Spinal cord (tissue), 10 donors: ENCODE data around the gene TAX1BP3. TPM values are rescaled to one million over a fixed set of nuclear protein-coding genes. Genes with fewer than 3 reads are reported as not detected.

Source experiments
- DNase-seq, 6 donors: peaks; one replicate each; pipeline versions ENCODE4 v3.0.0 to v3.0.0-alpha.2; 2013 to 2015; ENCODE audit warnings: low spot score in 6 of 6, low read depth in 4 of 6
- H3K27ac ChIP-seq: one replicate; pipeline ENCODE4 v1.5.1; 2013; ENCODE audit warnings: low read depth, low read length, control low read depth
- H3K27me3 ChIP-seq: one replicate; pipeline ENCODE4 v1.6.1; 2013; ENCODE audit warnings: low read length; ENCODE audit not compliant: control insufficient read depth, insufficient read depth
- H3K36me3 ChIP-seq: one replicate; pipeline ENCODE4 v1.6.1; 2013; ENCODE audit warnings: low read length; ENCODE audit not compliant: control insufficient read depth, insufficient read depth
- H3K4me1 ChIP-seq: one replicate; pipeline ENCODE4 v1.6.1; 2013; ENCODE audit warnings: low read length; ENCODE audit not compliant: control insufficient read depth, insufficient read depth
- H3K4me3 ChIP-seq: one replicate; pipeline ENCODE4 v1.5.1; 2013; ENCODE audit warnings: low read depth, low read length, control low read depth
- H3K9me3 ChIP-seq: one replicate; pipeline ENCODE4 v1.6.1; 2013; ENCODE audit warnings: low read length; ENCODE audit not compliant: control insufficient read depth, insufficient read depth
- WGBS: methylation state at CpG from one replicate; pipeline ENCODE4 v1.1.5; 2013; ENCODE audit warnings: missing lambda C conversion rate; ENCODE audit not compliant: insufficient coverage; 5-methylcytosine and 5-hydroxymethylcytosine counted together
- polyA plus RNA-seq, 2 donors: library from polyadenylated mRNA; unstranded; fragments of 120-200 nt; gene quantifications; one replicate each; pipeline ENCODE4 v1.2.1, GENCODE V29; 2013; ENCODE audit not compliant: insufficient read length in 2 of 2
- total RNA-seq, 2 donors: library from RNA; depleted of rRNA in 1 of 2; stranded (reverse); fragments of 120-200 nt in 1 of 2; fragments of >200 nt in 1 of 2; gene quantifications; one replicate each; pipeline versions ENCODE4 v1.2.3 to v1.2.4, GENCODE V29; 2013 to 2014
- donor health status: healthy.

The TAX1BP3 gene
- total and polyA plus RNA-seq, 4 donors, result 26.4 to 116 (median 48.7) TPM

- Histone ChIP-seq H3K4me3 (peak overlapping the region; percentile 86), H3K27me3 (no peaks in the 10 kb centered on the region), H3K4me1 (peaks cover 22% of the 10 kb centered on the region), H3K9me3 (no peaks in the 10 kb centered on the region), H3K27ac (peak overlapping the region; percentile 99), H3K36me3 (peaks cover 28% of the 10 kb centered on the region)
- peak in 1 of 6 donors; percentile 19 for DNase-seq
- under 1% methylated on average over 28 of the region's 31 CpGs for WGBS
Measured at GRCh38 chr17:3636908-3637373, 31.4 kb downstream of the TAX1BP3 start.

GRCh38 chr17:3636154-3636907 lies 32.0 kb downstream of the TAX1BP3 start, which contains the start of the genes CTNS and SHPK:
TSS of gene CTNS (plus strand) at chr17:3636760. CDS start at chr17:3640207, 3,447 bp downstream.
TSS of gene SHPK (minus strand) at chr17:3636250. CDS start at chr17:3636219, 31 bp downstream.
- Histone ChIP-seq H3K27ac (peak within 1 kb of the TSS; percentile 99), H3K27me3 (no peaks in the 10 kb centered on the region), H3K36me3 (peaks cover 27% of the 10 kb centered on the region), H3K4me1 (peaks cover 22% of the 10 kb centered on the region), H3K9me3 (no peaks in the 10 kb centered on the region), H3K4me3 (peak within 1 kb of the TSS; percentile 86)
- WGBS, result under 1% methylated on average over 68 of the region's 68 CpGs
- peak; percentile 87 to 99 (median 92) for DNase-seq

GRCh38 chr17:3635474-3636153 lies 32.8 kb downstream of the TAX1BP3 start:
- H3K4me1 ChIP-seq, result peaks cover 22% of the 10 kb centered on the region
- H3K27ac ChIP-seq, result peak overlapping the region; percentile 40
- H3K36me3 ChIP-seq, result peaks cover 28% of the 10 kb centered on the region
- 13% methylated on average over 34 of the region's 38 CpGs for WGBS
- no peak for DNase-seq
- no peaks in the 10 kb centered on the region for H3K9me3 ChIP-seq
- peak overlapping the region; percentile 86 for H3K4me3 ChIP-seq
- H3K27me3 ChIP-seq, result no peaks in the 10 kb centered on the region

GRCh38 chr17:3632287-3632686 lies 36.1 kb downstream of the TAX1BP3 start:
- Histone ChIP-seq H3K27ac (no peak overlapping the region), H3K9me3 (no peaks in the 10 kb centered on the region), H3K27me3 (no peaks in the 10 kb centered on the region), H3K4me3 (no peak overlapping the region), H3K4me1 (peaks cover 16% of the 10 kb centered on the region), H3K36me3 (peaks cover 49% of the 10 kb centered on the region)
- WGBS, result 99% methylated on average over 7 of the region's 7 CpGs
- DNase-seq, result no peak

GRCh38 chr17:3630781-3631180 lies 37.6 kb downstream of the TAX1BP3 start:
- Histone ChIP-seq H3K9me3 (no peaks in the 10 kb centered on the region), H3K36me3 (peaks cover 58% of the 10 kb centered on the region), H3K27me3 (no peaks in the 10 kb centered on the region), H3K4me1 (peaks cover 11% of the 10 kb centered on the region), H3K4me3 (no peak overlapping the region), H3K27ac (no peak overlapping the region)
- DNase-seq, result no peak
- 92% methylated on average over 6 of the region's 10 CpGs for WGBS

GRCh38 chr17:3627769-3628167 lies 40.6 kb downstream of the TAX1BP3 start:
- WGBS, result 89% methylated on average over 5 of the region's 11 CpGs

GRCh38 chr17:3626831-3627768 lies 41.3 kb downstream of the TAX1BP3 start:
- H3K4me3 ChIP-seq, result no peak overlapping the region
- no peaks in the 10 kb centered on the region for H3K4me1 ChIP-seq
- peak in 2 of 6 donors; percentile 19 to 74 for DNase-seq
- no peak overlapping the region for H3K27ac ChIP-seq
- H3K27me3 ChIP-seq, result no peaks in the 10 kb centered on the region
- 77% methylated on average over 10 of the region's 16 CpGs for WGBS
- peaks cover 83% of the 10 kb centered on the region for H3K36me3 ChIP-seq
- no peaks in the 10 kb centered on the region for H3K9me3 ChIP-seq

More at GRCh38 chr17:3627769-3628167, 40.6 kb downstream of the TAX1BP3 start:
- no peak for DNase-seq
- Histone ChIP-seq H3K36me3 (peaks cover 81% of the 10 kb centered on the region), H3K27ac (no peak overlapping the region), H3K4me1 (no peaks in the 10 kb centered on the region), H3K4me3 (no peak overlapping the region), H3K9me3 (no peaks in the 10 kb centered on the region), H3K27me3 (no peaks in the 10 kb centered on the region)

GRCh38 chr17:3622977-3623594 lies 45.3 kb downstream of the TAX1BP3 start:
- WGBS, result 90% methylated on average over 16 of the region's 16 CpGs
- H3K36me3 ChIP-seq, result peaks cover 84% of the 10 kb centered on the region
- no peak overlapping the region for H3K27ac ChIP-seq
- no peaks in the 10 kb centered on the region for H3K4me1 ChIP-seq
- DNase-seq, result no peak
- H3K9me3 ChIP-seq, result no peaks in the 10 kb centered on the region
- no peak overlapping the region for H3K4me3 ChIP-seq
- H3K27me3 ChIP-seq, result no peaks in the 10 kb centered on the region
